Gastrocnemius medialis (tissue), 4 donors: ENCODE data around the gene PRRT1. TPM values are rescaled to one million over a fixed set of nuclear protein-coding genes. Genes with fewer than 3 reads are reported as not detected.
A peak's percentile ranks its signal among the peaks of the same experiment; 100 is the strongest.

ENCODE experiments used
- ATAC-seq, 2 donors: fragments of 150-250 bp; one replicate each; pipeline ENCODE4 v1.9.1; 2016
- DNase-seq, 2 donors: peaks; one replicate each; pipeline ENCODE4 v3.0.0-alpha.2; 2019
- H3K27ac ChIP-seq, 4 donors: fragments of 200-600 bp; sonication (generic); 1 replicate in 1 of 4; 2 replicates in 3 of 4; pipeline ENCODE4 v1.5.1; 2016 to 2018; ENCODE audit warnings: mild to moderate bottlenecking in 2 of 4, moderate library complexity in 1 of 4
- H3K27me3 ChIP-seq, 3 donors: fragments of 200-600 bp; sonication (generic) in 2 of 3; 1 replicate in 1 of 3; 2 replicates in 2 of 3; pipeline versions ENCODE4 v1.5.1 to v1.6.0; 2016 to 2019; ENCODE audit warnings: mild to moderate bottlenecking in 1 of 3, moderate library complexity in 1 of 3
- H3K36me3 ChIP-seq, 2 donors: fragments of 200-600 bp; sonication (generic) in 1 of 2; one replicate each; pipeline ENCODE4 v1.5.1; 2017 to 2018
- H3K4me1 ChIP-seq, 2 donors: fragments of 200-600 bp; sonication (generic) in 1 of 2; one replicate each; pipeline ENCODE4 v1.5.1; 2016 to 2017; ENCODE audit warnings: mild to moderate bottlenecking in 2 of 2
- H3K4me3 ChIP-seq, 4 donors: fragments of 200-600 bp; sonication (generic) in 3 of 4; 1 replicate in 1 of 4; 2 replicates in 3 of 4; pipeline ENCODE4 v1.5.1; 2016 to 2019; ENCODE audit warnings: mild to moderate bottlenecking in 2 of 4
- H3K9me3 ChIP-seq, 3 donors: fragments of 200-600 bp; sonication (generic) in 2 of 3; 1 replicate in 1 of 3; 2 replicates in 2 of 3; pipeline ENCODE4 v1.5.1; 2016 to 2019
- CTCF ChIP-seq, 5 experiments: fragments of 450-650 bp in 3 of 5; fragments of 200-600 bp in 2 of 5; sonication (generic) in 2 of 5; IDR thresholded peaks in 4 of 5; conservative IDR thresholded peaks in 1 of 5; 1 replicate in 4 of 5; 2 replicates in 1 of 5; pipeline ENCODE4 v1.5.1; 2016 to 2019; ENCODE audit warnings: antibody characterized with exemption in 5 of 5, mild to moderate bottlenecking in 3 of 5, moderate library complexity in 3 of 5
- POLR2A ChIP-seq, 2 donors: fragments of 450-650 bp; IDR thresholded peaks; one replicate each; pipeline ENCODE4 v1.6.1; 2017; ENCODE audit warnings: antibody characterized with exemption in 2 of 2, mild to moderate bottlenecking in 2 of 2, moderate library complexity in 2 of 2
- in situ Hi-C, 4 donors: fragments of 200-750 bp; cut with MboI; loops; one replicate each; pipeline versions ENCODE4 v1.15.0 to v1.8.0; 2017; ENCODE audit warnings: low sequenced_read_pairs in 4 of 4
- intact Hi-C: fragments of 100-400 bp; cut with DNase I; formaldehyde crosslinking; loops from one replicate; pipeline ENCODE4 v1.15.1; 2023; ENCODE audit warnings: low total_unique reads
- total RNA-seq, 4 donors: library from RNA; depleted of rRNA; stranded (reverse); fragments of >200 nt; gene quantifications; one replicate each; pipeline versions ENCODE4 v1.1.0 to v1.2.3, GENCODE V29; 2016

PRRT1 gene
- total RNA-seq, 4 donors from 2014 or later = 0.49 TPM; not detected in 3

DNA sequence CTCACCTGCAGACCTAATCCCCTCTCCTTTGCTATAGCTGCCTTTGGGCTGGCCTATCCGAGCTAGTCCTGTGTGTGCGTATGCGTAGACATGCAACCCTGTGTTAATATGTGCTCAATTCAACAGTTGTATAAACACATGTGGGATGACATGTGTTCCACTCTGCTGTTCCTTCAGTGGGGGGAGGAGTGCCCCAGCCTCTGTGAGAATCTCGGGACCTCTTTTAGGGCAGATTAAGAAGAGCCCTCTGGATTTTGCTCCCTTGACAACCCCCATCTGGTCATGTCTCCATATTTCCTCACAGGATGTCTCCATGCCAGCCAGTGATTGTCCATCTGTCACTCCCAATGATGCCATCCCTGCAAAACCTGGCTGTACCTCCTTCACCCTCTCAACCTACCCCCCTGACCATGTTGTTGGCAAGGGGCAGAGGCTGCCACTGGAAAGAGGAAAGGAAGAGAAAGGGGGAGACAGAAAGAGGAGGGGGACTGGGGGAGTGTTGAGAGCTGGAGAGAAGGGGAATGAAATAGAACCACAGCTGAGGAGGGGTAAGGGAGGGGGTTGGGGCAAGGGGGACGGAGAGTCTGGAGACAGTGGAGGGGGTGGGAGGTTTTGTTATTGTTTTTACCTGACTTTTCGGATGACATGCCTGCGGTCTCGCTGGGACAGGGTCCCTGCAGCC, 417 bp downstream of the PRRT1 start:
- intact Hi-C loops = no loop called here
- in situ Hi-C loops = no loop called here
- H3K4me1 ChIP-seq = peaks cover 25 to 29% of the 10 kb centered on the region in 2 donors
- DNase-seq (no peak), ATAC-seq (no peak)
- peak overlapping the region in 3 of 4 donors; percentile 25 to 43 (median 39) for H3K4me3 ChIP-seq
- peak overlapping the region in 1 of 4 donors; percentile 17 for H3K27ac ChIP-seq
- peaks cover 0 to 7% of the 10 kb centered on the region in 2 donors for H3K36me3 ChIP-seq
- peaks cover 18 to 32% (median 23%) of the 10 kb centered on the region in 3 donors for H3K27me3 ChIP-seq
- no peak for TF ChIP-seq CTCF (IDR thresholded peaks at IDR 0.05 in 4 of 5, conservative IDR thresholded peaks at IDR 0.05 in 1 of 5)
- no peaks in the 10 kb centered on the region for H3K9me3 ChIP-seq

DNA sequence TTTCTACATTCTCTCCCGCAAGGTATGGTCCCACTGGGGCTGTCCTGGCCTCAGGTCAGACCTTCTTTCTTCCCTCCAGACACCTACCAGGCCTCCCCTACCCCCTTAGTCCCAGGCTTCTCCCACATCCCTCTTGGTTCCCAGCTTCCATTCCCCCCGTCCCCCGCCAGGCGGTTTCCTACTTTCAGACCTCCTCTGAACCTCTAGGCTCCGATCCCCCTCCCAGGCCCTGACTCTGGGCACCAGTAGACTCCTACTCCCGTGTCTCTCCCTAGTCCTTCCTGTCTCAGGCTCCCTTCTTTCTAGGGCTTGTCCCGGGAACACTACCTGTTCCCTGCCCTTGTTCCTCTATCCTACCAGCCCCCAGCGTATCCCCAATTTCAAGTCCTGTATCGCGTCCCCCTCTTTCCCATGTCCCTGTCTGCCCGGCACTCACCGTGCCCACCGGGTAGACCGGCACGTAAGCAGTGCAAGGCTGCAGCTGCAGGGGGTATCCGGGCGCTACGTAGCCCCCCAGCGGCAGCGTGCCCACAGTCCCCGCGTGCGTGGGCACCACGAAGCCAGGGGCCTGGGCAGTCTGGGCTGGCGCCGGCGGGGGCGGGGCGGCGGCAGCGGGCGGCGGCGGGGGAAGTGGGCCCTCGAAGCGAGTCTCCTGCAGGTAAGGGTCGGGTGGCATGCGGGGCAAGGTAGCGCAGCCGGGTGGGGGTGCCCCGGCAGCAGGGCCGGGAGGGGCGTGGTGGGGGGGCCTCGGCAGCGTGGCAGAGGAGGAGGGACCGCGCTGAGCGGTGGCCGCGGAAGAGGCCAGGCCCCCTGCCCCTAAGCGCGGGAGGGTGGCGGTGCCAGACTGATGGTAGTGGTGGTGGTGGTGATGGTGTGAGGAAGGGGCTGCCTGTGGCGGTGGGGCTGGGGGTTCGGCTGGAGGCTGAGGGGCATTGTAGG, 1.5 kb downstream of the PRRT1 start:
- intact Hi-C loops = no loop called here
- Histone ChIP-seq H3K4me3 (no peak overlapping the region), H3K27ac (no peak overlapping the region), H3K36me3 (no peaks in the 10 kb centered on the region), H3K27me3 (peaks cover 18 to 32% (median 23%) of the 10 kb centered on the region in 3 donors), H3K9me3 (no peaks in the 10 kb centered on the region), H3K4me1 (peaks cover 20 to 23% of the 10 kb centered on the region in 2 donors)
- ATAC-seq (no peak), DNase-seq (no peak)
- in situ Hi-C loops = loop anchor here in 1 of 4 donors (25.0 kb wide), 1 partner anchor 188 kb away; the partner anchor contains the start of genes DXO, NELFE and SKIC2
- no peak for TF ChIP-seq CTCF (IDR thresholded peaks at IDR 0.05 in 4 of 5, conservative IDR thresholded peaks at IDR 0.05 in 1 of 5)
- no peak for TF ChIP-seq POLR2A (IDR thresholded peaks at IDR 0.05)

GRCh38 chr6:32149092-32149755, 2.5 kb downstream of the PRRT1 start:
- peak overlapping the region in 3 of 4 donors; percentile 24 to 31 (median 28) for H3K4me3 ChIP-seq
- DNase-seq (no peak), ATAC-seq (no peak)
- H3K27ac ChIP-seq = no peak overlapping the region
- in situ Hi-C loops = loop anchor here in 1 of 4 donors (25.0 kb wide), 1 partner anchor 187 kb away; the partner anchor contains the start of genes DXO, NELFE and SKIC2
- peaks cover 12 to 17% of the 10 kb centered on the region in 2 donors for H3K4me1 ChIP-seq
- no peak for TF ChIP-seq POLR2A (IDR thresholded peaks at IDR 0.05)
- no peak for TF ChIP-seq CTCF (IDR thresholded peaks at IDR 0.05 in 4 of 5, conservative IDR thresholded peaks at IDR 0.05 in 1 of 5)
- intact Hi-C loops = no loop called here
- no peaks in the 10 kb centered on the region for H3K36me3 ChIP-seq
- peaks cover 18 to 32% (median 23%) of the 10 kb centered on the region in 3 donors for H3K27me3 ChIP-seq
- H3K9me3 ChIP-seq = no peaks in the 10 kb centered on the region

DNA sequence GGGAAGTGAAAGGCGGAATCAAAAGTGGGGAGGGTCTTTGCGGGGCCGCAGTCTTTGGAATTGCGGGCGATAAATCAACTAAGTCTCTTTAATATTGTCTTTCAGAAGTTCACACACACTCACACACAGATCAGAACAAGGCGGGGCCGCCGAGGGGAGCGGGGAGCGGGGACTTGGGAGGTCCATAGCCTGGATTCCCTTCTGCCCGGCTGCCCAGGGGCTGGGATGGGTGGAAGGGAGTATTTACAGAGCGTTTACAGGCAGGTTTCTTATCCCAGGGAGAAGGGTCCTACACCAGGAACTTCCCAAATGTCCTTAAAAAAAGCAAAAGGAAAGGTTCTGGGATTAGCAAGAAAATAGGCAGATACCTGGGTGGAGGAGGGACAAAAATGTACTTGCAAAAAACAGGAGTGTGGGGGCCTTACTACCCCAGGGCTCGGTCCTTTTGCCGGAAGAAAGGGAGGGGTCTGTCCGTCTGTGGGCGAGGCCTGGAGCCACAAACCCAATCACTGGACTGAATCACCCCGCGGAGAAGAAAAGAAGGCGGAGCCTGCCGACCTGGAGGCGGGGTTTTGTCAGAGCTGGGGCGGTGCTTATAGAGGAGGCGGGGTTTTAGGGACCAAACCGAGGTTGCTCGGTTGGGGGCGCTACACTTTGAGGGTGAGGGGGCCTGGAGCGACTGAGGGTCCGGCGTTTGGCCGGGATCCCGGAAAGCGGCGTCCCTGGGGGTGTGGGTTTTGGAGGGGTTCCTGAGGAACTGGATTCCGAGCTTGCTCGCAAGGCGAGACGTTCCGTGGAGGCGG, 3.2 kb downstream of the PRRT1 start:
- Histone ChIP-seq H3K9me3 (no peaks in the 10 kb centered on the region), H3K4me3 (peak overlapping the region in 3 of 4 donors; percentile 24 to 31 (median 28)), H3K27ac (no peak overlapping the region), H3K36me3 (no peaks in the 10 kb centered on the region), H3K27me3 (peaks cover 18 to 32% (median 23%) of the 10 kb centered on the region in 3 donors), H3K4me1 (peaks cover 12 to 14% of the 10 kb centered on the region in 2 donors)
- ATAC-seq = peak; percentile 48 to 55
- intact Hi-C loops = no loop called here
- TF ChIP-seq POLR2A (IDR thresholded peaks at IDR 0.05) (no peak), CTCF (IDR thresholded peaks at IDR 0.05 in 4 of 5, conservative IDR thresholded peaks at IDR 0.05 in 1 of 5) (peak in 1 of 5 experiments; percentile 13)
- in situ Hi-C loops = loop anchor here in 1 of 4 donors (25.0 kb wide), 1 partner anchor 186 kb away; the partner anchor contains the start of genes DXO, NELFE and SKIC2
- peak; percentile 31 to 52 for DNase-seq
